ENCODE measurements around the gene KCTD16.

KCTD16 gene

GRCh38 chr5:144170276-144171024, at the start of gene KCTD16, which contains the start of gene YIPF5:
Gene KCTD16, plus strand, starts transcription at chr5:144170873.
Gene YIPF5, minus strand, starts transcription at chr5:144170659. Its CDS starts 704 bp downstream, at chr5:144169955.
- peak; percentile 89 to 93 (median 92) for DNase-seq

GRCh38 chr5:144121577-144121976, 49.1 kb upstream of the KCTD16 start:
- DNase-seq = no peak

GRCh38 chr5:144122081-144122480, 48.6 kb upstream of the KCTD16 start:
- DNase-seq = no peak

- no peak for DNase-seq
Observed at GRCh38 chr5:144122641-144123040, 48.0 kb upstream of the KCTD16 start.

- DNase-seq = no peak
Observed at GRCh38 chr5:144125163-144125726, 45.4 kb upstream of the KCTD16 start.

- no peak for DNase-seq
Observed at GRCh38 chr5:144126707-144127106, 44.0 kb upstream of the KCTD16 start.

GRCh38 chr5:144128844-144129243, 41.8 kb upstream of the KCTD16 start:
- DNase-seq = no peak

GRCh38 chr5:144130306-144130705, 40.4 kb upstream of the KCTD16 start:
- DNase-seq = no peak

GRCh38 chr5:144131261-144131660, 39.4 kb upstream of the KCTD16 start:
- no peak for DNase-seq

- no peak for DNase-seq
Observed at GRCh38 chr5:144133050-144133633, 37.5 kb upstream of the KCTD16 start.

GRCh38 chr5:144134194-144134826, 36.4 kb upstream of the KCTD16 start:
- DNase-seq = no peak

GRCh38 chr5:144135113-144135762, 35.4 kb upstream of the KCTD16 start:
- DNase-seq = no peak

GRCh38 chr5:144139586-144139985, 31.1 kb upstream of the KCTD16 start:
- no peak for DNase-seq

- DNase-seq = no peak
Observed at GRCh38 chr5:144141585-144141984, 29.1 kb upstream of the KCTD16 start.

- no peak for DNase-seq
Observed at GRCh38 chr5:144142139-144142823, 28.4 kb upstream of the KCTD16 start.

- no peak for DNase-seq
Observed at GRCh38 chr5:144142824-144143162, 27.9 kb upstream of the KCTD16 start.

- DNase-seq = no peak
Observed at GRCh38 chr5:144143625-144144024, 27.0 kb upstream of the KCTD16 start.

GRCh38 chr5:144144956-144145751, 25.5 kb upstream of the KCTD16 start:
- no peak for DNase-seq

- no peak for DNase-seq
Observed at GRCh38 chr5:144151026-144151425, 19.6 kb upstream of the KCTD16 start.

GRCh38 chr5:144156767-144157171, 13.9 kb upstream of the KCTD16 start:
- DNase-seq = no peak

- no peak for DNase-seq
Observed at GRCh38 chr5:144162686-144163085, 8.0 kb upstream of the KCTD16 start.

GRCh38 chr5:144166696-144167095, 4.0 kb upstream of the KCTD16 start:
- DNase-seq = no peak
